ENCODE data around the gene FAM131C. TPM values are rescaled to one million over a fixed set of nuclear protein-coding genes. Genes with fewer than 3 reads are reported as not detected.

FAM131C gene
- total and polyA plus RNA-seq, 2 experiments from 2014 or later: 0.71 to 1.3 TPM

- TF ChIP-seq ZNF462 (CRISPR knock-in tag; IDR thresholded peaks at IDR 0.05) (no peak), POLR2AphosphoS5 (IDR thresholded peaks at IDR 0.05; ENCODE audit: low read depth) (no peak)
Measured at GRCh38 chr1:16043950-16044349, 29.5 kb downstream of the FAM131C start (continued).

GRCh38 chr1:16043521-16043920, 29.9 kb downstream of the FAM131C start, which contains the start of gene CLCNKB:
TSS of gene CLCNKB (plus strand) at chr1:16043782. CDS start at chr1:16044493, 711 bp downstream.
- H3K4me3 Mint-ChIP-seq: no peak within 1 kb of the TSS
- no peak within 1 kb of the TSS for H3K27ac ChIP-seq (ENCODE audit: low read depth)
- H3K36me3 ChIP-seq (ENCODE audit: insufficient read depth): no peaks in the 10 kb centered on the region
- H4K20me1 ChIP-seq (replicated peaks; ENCODE audit: insufficient read depth): no peaks in the 10 kb centered on the region
- H2AFZ ChIP-seq: no peak within 1 kb of the TSS
- peaks cover 5% of the 10 kb centered on the region for H3K27me3 Mint-ChIP-seq (ENCODE audit: insufficient read depth, low read depth, poor library complexity)
- H3K4me1 ChIP-seq (ENCODE audit: insufficient read depth): no peaks in the 10 kb centered on the region
- H3K4me3 ChIP-seq: no peak within 1 kb of the TSS
- no peaks in the 10 kb centered on the region for H3F3A ChIP-seq (replicated peaks; ENCODE audit: low read depth)
- H3K27ac Mint-ChIP-seq: no peak within 1 kb of the TSS
- H3K79me2 ChIP-seq (replicated peaks; ENCODE audit: insufficient read depth): no peaks in the 10 kb centered on the region
- no peak for ATAC-seq
- no peaks in the 10 kb centered on the region for H3K27me3 ChIP-seq (ENCODE audit: insufficient read depth)
- DNase-seq (ENCODE audit: low spot score): no peak
- H3K9me3 Mint-ChIP-seq: no peaks in the 10 kb centered on the region
- H3K4me2 ChIP-seq: no peak within 1 kb of the TSS
- no peaks in the 10 kb centered on the region for H3K36me3 Mint-ChIP-seq (ENCODE audit: low read depth)
- no peaks in the 10 kb centered on the region for H3K9me2 ChIP-seq (ENCODE audit: insufficient read depth)
- H3K4me1 Mint-ChIP-seq: peaks cover 6% of the 10 kb centered on the region; the same call in 2 of the 3 replicates
- TF ChIP-seq CREB1 (CRISPR knock-in tag; IDR thresholded peaks at IDR 0.05; ENCODE audit: low read depth): no peak
- no peak for TF ChIP-seq POLR2AphosphoS5 (IDR thresholded peaks at IDR 0.05; ENCODE audit: low read depth)
- TF ChIP-seq REST (IDR thresholded peaks at IDR 0.05; ENCODE audit: unreplicated experiment): no peak
- TF ChIP-seq ZNF114 (CRISPR knock-in tag; IDR thresholded peaks at IDR 0.05): no peak
- no peak for TF ChIP-seq EZH2phosphoT487 (IDR thresholded peaks at IDR 0.05; ENCODE audit: unreplicated experiment)
- no peak for TF ChIP-seq ZNF462 (CRISPR knock-in tag; IDR thresholded peaks at IDR 0.05)

Measured in GM23338 (cell line).